Measurements from ENCODE around the gene CENPM. TPM values are rescaled to one million over a fixed set of nuclear protein-coding genes. Genes with fewer than 3 reads are reported as not detected.

CENPM gene
- total RNA-seq, 1 experiment from 2014 or later, result 77.5 TPM

DNA sequence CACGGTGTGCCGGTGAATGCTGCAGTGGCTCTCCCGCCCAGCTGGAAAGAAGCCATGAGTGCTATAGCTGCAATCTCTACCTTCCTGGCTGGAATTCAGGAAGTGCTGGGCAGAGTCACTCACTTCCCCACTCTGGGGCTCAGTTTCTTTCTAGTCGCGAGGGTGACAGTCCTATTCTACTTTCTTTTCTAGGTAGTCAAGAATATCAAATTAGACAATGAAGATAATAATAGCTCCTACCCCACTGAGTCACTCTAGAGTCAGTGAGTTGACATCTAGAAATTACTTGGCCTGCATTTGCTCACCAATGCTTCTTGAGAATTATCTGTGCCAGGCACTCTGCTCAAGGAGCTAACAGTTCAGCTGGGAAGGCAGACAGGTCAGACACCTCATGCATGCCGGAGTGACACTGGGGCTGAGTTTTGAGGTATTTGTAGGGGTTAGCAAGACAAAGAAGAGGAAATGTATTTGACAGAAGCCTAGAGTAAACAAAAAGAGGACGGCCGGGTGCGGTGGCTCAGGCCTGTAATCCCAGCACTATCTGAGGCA lies 3.2 kb downstream of the CENPM start:
- H3K36me3 ChIP-seq (ENCODE audit: low read depth, low read length), result peaks cover 22% of the 10 kb centered on the region
- no peak overlapping the region for H3K27ac ChIP-seq (ENCODE audit: low read length)
- no peak overlapping the region for H2AFZ ChIP-seq (ENCODE audit: low read length)
- no peaks in the 10 kb centered on the region for H3K27me3 ChIP-seq (ENCODE audit: low read length)
- H3K9me3 ChIP-seq (ENCODE audit: low read length), result no peaks in the 10 kb centered on the region
- CTCF ChIA-PET, result interaction anchor here (0.8 to 1.1 kb wide), 2 partner anchors 18 to 121 kb away, joined by 3 read pairs; no protein-coding TSS in a partner anchor
- peaks cover 28% of the 10 kb centered on the region for H3K79me2 ChIP-seq (ENCODE audit: low read length)
- intact Hi-C loops (cut with micrococcal nuclease), result no loop called here
- TF ChIP-seq EZH2phosphoT487 (IDR thresholded peaks at IDR 0.05; ENCODE audit: borderline replicate concordance, low read length) (no peak), EZH2 (IDR thresholded peaks at IDR 0.05; ENCODE audit: low read length, unreplicated experiment) (no peak)
- TF ChIP-seq, protein P1, sequence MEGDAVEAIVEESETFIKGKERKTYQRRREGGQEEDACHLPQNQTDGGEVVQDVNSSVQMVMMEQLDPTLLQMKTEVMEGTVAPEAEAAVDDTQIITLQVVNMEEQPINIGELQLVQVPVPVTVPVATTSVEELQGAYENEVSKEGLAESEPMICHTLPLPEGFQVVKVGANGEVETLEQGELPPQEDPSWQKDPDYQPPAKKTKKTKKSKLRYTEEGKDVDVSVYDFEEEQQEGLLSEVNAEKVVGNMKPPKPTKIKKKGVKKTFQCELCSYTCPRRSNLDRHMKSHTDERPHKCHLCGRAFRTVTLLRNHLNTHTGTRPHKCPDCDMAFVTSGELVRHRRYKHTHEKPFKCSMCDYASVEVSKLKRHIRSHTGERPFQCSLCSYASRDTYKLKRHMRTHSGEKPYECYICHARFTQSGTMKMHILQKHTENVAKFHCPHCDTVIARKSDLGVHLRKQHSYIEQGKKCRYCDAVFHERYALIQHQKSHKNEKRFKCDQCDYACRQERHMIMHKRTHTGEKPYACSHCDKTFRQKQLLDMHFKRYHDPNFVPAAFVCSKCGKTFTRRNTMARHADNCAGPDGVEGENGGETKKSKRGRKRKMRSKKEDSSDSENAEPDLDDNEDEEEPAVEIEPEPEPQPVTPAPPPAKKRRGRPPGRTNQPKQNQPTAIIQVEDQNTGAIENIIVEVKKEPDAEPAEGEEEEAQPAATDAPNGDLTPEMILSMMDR (conservative IDR thresholded peaks at IDR 0.05; ENCODE audit: low read depth, low read length), result no peak
- ATAC-seq, result no peak
- H3K9me2 ChIP-seq (replicated peaks; ENCODE audit: low read length), result no peaks in the 10 kb centered on the region
- POLR2A ChIA-PET (ENCODE audit: unreplicated experiment), result no interaction called here
- DNase-seq, result peak; percentile 21
- BruUV-seq (replicated peaks), result no TSS peak
- H3K9ac ChIP-seq (ENCODE audit: low read length), result no peak overlapping the region
- H3K4me2 ChIP-seq (ENCODE audit: low read length), result no peak overlapping the region
- no peak overlapping the region for H3K4me3 ChIP-seq (ENCODE audit: low read length)
- H4K20me1 ChIP-seq (ENCODE audit: low read length), result 0 out of 2 replicates have a peak, but pooled peaks cover 3% of the 10 kb centered on the region
- peaks cover 27% of the 10 kb centered on the region for H3K4me1 ChIP-seq (ENCODE audit: insufficient read depth, low read length)
- no peaks in the 10 kb centered on the region for H3F3A ChIP-seq (ENCODE audit: low read length, unreplicated experiment)

DNA sequence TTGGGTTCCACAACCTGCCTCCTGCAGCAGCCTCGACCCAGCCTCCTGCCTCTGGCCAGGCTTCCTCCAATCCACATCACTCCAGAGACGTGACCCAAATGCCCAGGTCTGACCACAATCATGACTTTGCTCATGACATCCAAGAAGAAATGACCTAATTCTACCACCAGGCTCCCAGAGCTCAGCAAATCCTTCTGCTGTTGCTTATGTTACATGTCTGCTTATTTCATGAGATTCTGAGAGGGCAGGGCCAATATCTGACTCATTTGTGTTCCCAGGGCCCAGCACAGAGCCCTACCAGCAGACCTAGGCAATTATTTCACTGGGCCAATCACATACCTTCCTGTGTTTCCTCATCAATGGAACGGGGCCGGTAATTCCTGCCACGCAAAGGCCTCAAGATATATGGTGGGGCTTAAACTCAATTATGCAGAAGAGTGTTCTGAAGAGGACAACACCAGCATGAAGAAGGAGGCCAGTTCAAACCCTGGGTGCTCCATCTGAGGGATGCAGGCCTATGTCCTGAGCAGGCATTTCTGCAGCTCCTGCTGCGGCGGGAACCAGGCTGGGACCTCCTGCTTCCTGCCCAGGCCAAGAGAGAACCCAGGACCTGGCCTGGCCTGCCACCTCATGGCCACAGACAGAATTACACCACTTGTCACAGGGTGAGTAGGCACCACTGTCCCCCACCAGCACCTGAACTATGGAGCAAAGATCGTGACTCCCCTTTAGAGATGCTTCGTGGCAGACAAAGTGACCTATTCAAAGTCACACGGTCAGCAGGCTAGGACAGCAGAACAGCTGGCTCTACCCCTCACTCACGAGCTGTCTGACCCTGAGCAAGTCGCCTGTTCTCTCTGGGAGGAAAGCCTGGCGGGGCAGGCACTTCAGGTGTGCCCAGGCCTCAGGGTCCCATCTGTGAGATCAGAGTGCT lies 5.9 kb downstream of the CENPM start:
- H2AFZ ChIP-seq (ENCODE audit: low read length), result no peak overlapping the region
- no peaks in the 10 kb centered on the region for H3K27me3 ChIP-seq (ENCODE audit: low read length)
- ChIA-PET CTCF (interaction anchor here (0.5 to 2.0 kb wide), 8 partner anchors 15 to 503 kb away, joined by 3 to 8 read pairs (median 4); partner anchors contain the start of gene TNFRSF13C), POLR2A (ENCODE audit: unreplicated experiment) (no interaction called here)
- no peak overlapping the region for H3K4me3 ChIP-seq (ENCODE audit: low read length)
- H3K4me1 ChIP-seq (ENCODE audit: insufficient read depth, low read length), result peaks cover 11% of the 10 kb centered on the region
- DNase-seq (peak; percentile 67), ATAC-seq (peak; percentile 76)
- H3K9ac ChIP-seq (ENCODE audit: low read length), result no peak overlapping the region
- H3K79me2 ChIP-seq (ENCODE audit: low read length), result peaks cover 24% of the 10 kb centered on the region
- H3K36me3 ChIP-seq (ENCODE audit: low read depth, low read length), result peaks cover 25% of the 10 kb centered on the region
- TF ChIP-seq, protein P1 (conservative IDR thresholded peaks at IDR 0.05; ENCODE audit: low read depth, low read length), result peak; percentile 75
- TF ChIP-seq EZH2phosphoT487 (IDR thresholded peaks at IDR 0.05; ENCODE audit: borderline replicate concordance, low read length), result no peak
- intact Hi-C loops (cut with micrococcal nuclease), result loop anchor here (1.0 to 2.0 kb wide), 3 partner anchors 119 to 244 kb away; no protein-coding TSS in a partner anchor
- no peaks in the 10 kb centered on the region for H3K9me2 ChIP-seq (replicated peaks; ENCODE audit: low read length)
- H3F3A ChIP-seq (ENCODE audit: low read length, unreplicated experiment), result no peaks in the 10 kb centered on the region
- H4K20me1 ChIP-seq (ENCODE audit: low read length), result 0 out of 2 replicates have a peak, but pooled peaks cover 3% of the 10 kb centered on the region
- no peaks in the 10 kb centered on the region for H3K9me3 ChIP-seq (ENCODE audit: low read length)
- no TSS peak for BruUV-seq (replicated peaks)
- H3K27ac ChIP-seq (ENCODE audit: low read length), result peak overlapping the region; percentile 31; the same call in 1 of the 2 replicates
- no peak overlapping the region for H3K4me2 ChIP-seq (ENCODE audit: low read length)

All from PC-3 (cell line).